Hepatocyte (in vitro differentiated cells): Measurements from ENCODE around the gene ITPR1.

ENCODE experiments used
- EZH2 ChIP-seq: fragments of 200-600 bp; sonication (generic); IDR thresholded peaks from 2 replicates; pipeline ENCODE4 v1.6.1; 2016; ENCODE audit warnings: antibody characterized with exemption, mild to moderate bottlenecking, borderline replicate concordance
- EZH2phosphoT487 ChIP-seq: fragments of 200-600 bp; sonication (generic); IDR thresholded peaks from one replicate; pipeline ENCODE4 v1.6.1; 2018; ENCODE audit warnings: antibody characterized with exemption, mild to moderate bottlenecking, low read depth, moderate library complexity; ENCODE audit not compliant: unreplicated experiment, severe bottlenecking
- TF ChIP-seq, protein P1 (sequence below): fragments of 200-600 bp; sonication (generic); IDR thresholded peaks from 2 replicates; pipeline ENCODE4 v1.5.1; 2016; ENCODE audit warnings: antibody characterized with exemption, mild to moderate bottlenecking; ENCODE audit not compliant: poor library complexity

DNA sequence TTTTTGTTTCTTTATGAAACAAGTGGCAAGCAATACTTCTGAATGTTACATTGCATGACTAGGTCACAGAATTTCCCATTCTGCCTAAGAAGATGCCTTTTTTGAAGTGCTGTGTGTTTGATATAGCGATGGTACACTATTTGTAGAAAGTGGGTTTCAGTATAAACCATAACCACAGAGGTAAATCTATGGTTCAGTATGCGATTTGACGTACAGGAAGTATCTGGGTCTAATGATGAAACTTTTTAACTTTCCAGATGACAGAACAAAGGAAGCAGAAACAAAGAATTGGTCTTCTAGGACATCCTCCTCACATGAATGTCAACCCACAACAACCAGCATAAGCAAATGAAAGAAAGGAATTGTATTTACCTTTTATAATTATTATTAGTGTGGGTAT, 352.7 kb downstream of the ITPR1 start:
- TF ChIP-seq, protein P1, sequence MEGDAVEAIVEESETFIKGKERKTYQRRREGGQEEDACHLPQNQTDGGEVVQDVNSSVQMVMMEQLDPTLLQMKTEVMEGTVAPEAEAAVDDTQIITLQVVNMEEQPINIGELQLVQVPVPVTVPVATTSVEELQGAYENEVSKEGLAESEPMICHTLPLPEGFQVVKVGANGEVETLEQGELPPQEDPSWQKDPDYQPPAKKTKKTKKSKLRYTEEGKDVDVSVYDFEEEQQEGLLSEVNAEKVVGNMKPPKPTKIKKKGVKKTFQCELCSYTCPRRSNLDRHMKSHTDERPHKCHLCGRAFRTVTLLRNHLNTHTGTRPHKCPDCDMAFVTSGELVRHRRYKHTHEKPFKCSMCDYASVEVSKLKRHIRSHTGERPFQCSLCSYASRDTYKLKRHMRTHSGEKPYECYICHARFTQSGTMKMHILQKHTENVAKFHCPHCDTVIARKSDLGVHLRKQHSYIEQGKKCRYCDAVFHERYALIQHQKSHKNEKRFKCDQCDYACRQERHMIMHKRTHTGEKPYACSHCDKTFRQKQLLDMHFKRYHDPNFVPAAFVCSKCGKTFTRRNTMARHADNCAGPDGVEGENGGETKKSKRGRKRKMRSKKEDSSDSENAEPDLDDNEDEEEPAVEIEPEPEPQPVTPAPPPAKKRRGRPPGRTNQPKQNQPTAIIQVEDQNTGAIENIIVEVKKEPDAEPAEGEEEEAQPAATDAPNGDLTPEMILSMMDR, result no peak
- TF ChIP-seq EZH2 (no peak), EZH2phosphoT487 (no peak)
